OCI-LY1 (cell line): ENCODE data around the gene ZNF253.

Experiments used
- H2AFZ ChIP-seq: fragments of 200-600 bp; sonication (generic), shearing (Covaris generic); 2 replicates; pipeline ENCODE4 v1.6.0; 2014; ENCODE audit warnings: antibody characterized with exemption, mild to moderate bottlenecking, low read length
- H3F3A ChIP-seq: fragments of 200-600 bp; sonication (generic), shearing (Covaris generic); 2 replicates; pipeline ENCODE4 v1.6.0; 2014; ENCODE audit warnings: mild to moderate bottlenecking, antibody characterized with exemption, low read length, moderate library complexity; ENCODE audit not compliant: insufficient read depth
- H3K27ac ChIP-seq: fragments of 200-600 bp; sonication (generic); 2 replicates; pipeline ENCODE4 v1.5.1; 2014; ENCODE audit warnings: low read length, mixed run types, mild to moderate bottlenecking, low read depth; ENCODE audit not compliant: poor library complexity, severe bottlenecking
- H3K27me3 ChIP-seq: fragments of 200-600 bp; sonication (generic); 2 replicates; pipeline ENCODE4 v1.6.0; 2014; ENCODE audit warnings: antibody characterized with exemption, mild to moderate bottlenecking, low read length, moderate library complexity; ENCODE audit not compliant: insufficient read depth
- H3K36me3 ChIP-seq: fragments of 200-600 bp; sonication (generic); 2 replicates; pipeline ENCODE4 v1.6.1; 2014; ENCODE audit warnings: mild to moderate bottlenecking, antibody characterized with exemption, low read length, moderate library complexity, mixed read lengths; ENCODE audit not compliant: insufficient read depth
- H3K4me1 ChIP-seq: fragments of 200-600 bp; sonication (generic); 2 replicates; pipeline ENCODE4 v1.5.1; 2014; ENCODE audit warnings: mild to moderate bottlenecking, low read length, moderate library complexity; ENCODE audit not compliant: insufficient read depth, severe bottlenecking
- H3K4me2 ChIP-seq: fragments of 200-600 bp; sonication (generic), shearing (Covaris generic); 2 replicates; pipeline ENCODE4 v1.6.1; 2014; ENCODE audit warnings: low read length
- H3K4me3 ChIP-seq: fragments of 200-600 bp; sonication (generic); 2 replicates; pipeline ENCODE4 v1.5.1; 2014; ENCODE audit warnings: low read length, low read depth, mild to moderate bottlenecking, mixed read lengths; ENCODE audit not compliant: poor library complexity, severe bottlenecking
- H3K79me2 ChIP-seq: fragments of 200-600 bp; shearing (Covaris generic); 2 replicates; pipeline ENCODE4 v1.6.1; 2016; ENCODE audit warnings: mixed run types, low read length, mixed read lengths; ENCODE audit not compliant: insufficient read depth
- H3K9ac ChIP-seq: fragments of 200-600 bp; sonication (generic), shearing (Covaris generic); 2 replicates; pipeline ENCODE4 v1.6.1; 2014; ENCODE audit warnings: mild to moderate bottlenecking, low read length, mixed read lengths
- H3K9me2 ChIP-seq: fragments of 200-600 bp; sonication (generic), shearing (Covaris generic); 2 replicates; pipeline ENCODE4 v1.6.1; 2014; ENCODE audit warnings: low read depth, mild to moderate bottlenecking, low read length, mixed read lengths
- H3K9me3 ChIP-seq: fragments of 200-600 bp; shearing (Covaris generic); 2 replicates; pipeline ENCODE4 v1.6.1; 2014; ENCODE audit warnings: low read length, mixed read lengths
- H4K20me1 ChIP-seq: fragments of 200-600 bp; sonication (generic), shearing (Covaris generic); 2 replicates; pipeline ENCODE4 v1.6.0; 2016; ENCODE audit warnings: mild to moderate bottlenecking, low read length; ENCODE audit not compliant: insufficient read depth
- EZH2 ChIP-seq: fragments of 200-600 bp; sonication (generic), shearing (Covaris generic); IDR thresholded peaks from 2 replicates; pipeline ENCODE4 v1.8.0; 2017; ENCODE audit warnings: borderline replicate concordance, mixed run types, mild to moderate bottlenecking, antibody characterized with exemption, low read length, moderate library complexity, mixed read lengths
- TF ChIP-seq, protein P1 (sequence below): fragments of 200-600 bp; sonication (generic), shearing (Covaris generic); IDR thresholded peaks from 2 replicates; pipeline ENCODE4 v1.5.1; 2017; ENCODE audit warnings: mild to moderate bottlenecking, antibody characterized with exemption, low read length, moderate library complexity, mixed read lengths

ZNF253 gene

GRCh38 chr19:19823916-19824315 lies 41.8 kb upstream of the ZNF253 start:
- H3K9me3 ChIP-seq = peaks cover 15% of the 10 kb centered on the region
- peaks cover 4% of the 10 kb centered on the region for H3K4me1 ChIP-seq
- H3K27ac ChIP-seq = no peak overlapping the region
- no peak overlapping the region for H3K4me2 ChIP-seq
- H3K27me3 ChIP-seq = no peaks in the 10 kb centered on the region
- H3F3A ChIP-seq = no peaks in the 10 kb centered on the region
- TF ChIP-seq EZH2 = no peak
- TF ChIP-seq, protein P1, sequence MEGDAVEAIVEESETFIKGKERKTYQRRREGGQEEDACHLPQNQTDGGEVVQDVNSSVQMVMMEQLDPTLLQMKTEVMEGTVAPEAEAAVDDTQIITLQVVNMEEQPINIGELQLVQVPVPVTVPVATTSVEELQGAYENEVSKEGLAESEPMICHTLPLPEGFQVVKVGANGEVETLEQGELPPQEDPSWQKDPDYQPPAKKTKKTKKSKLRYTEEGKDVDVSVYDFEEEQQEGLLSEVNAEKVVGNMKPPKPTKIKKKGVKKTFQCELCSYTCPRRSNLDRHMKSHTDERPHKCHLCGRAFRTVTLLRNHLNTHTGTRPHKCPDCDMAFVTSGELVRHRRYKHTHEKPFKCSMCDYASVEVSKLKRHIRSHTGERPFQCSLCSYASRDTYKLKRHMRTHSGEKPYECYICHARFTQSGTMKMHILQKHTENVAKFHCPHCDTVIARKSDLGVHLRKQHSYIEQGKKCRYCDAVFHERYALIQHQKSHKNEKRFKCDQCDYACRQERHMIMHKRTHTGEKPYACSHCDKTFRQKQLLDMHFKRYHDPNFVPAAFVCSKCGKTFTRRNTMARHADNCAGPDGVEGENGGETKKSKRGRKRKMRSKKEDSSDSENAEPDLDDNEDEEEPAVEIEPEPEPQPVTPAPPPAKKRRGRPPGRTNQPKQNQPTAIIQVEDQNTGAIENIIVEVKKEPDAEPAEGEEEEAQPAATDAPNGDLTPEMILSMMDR = no peak
- no peaks in the 10 kb centered on the region for H3K9me2 ChIP-seq
- H3K4me3 ChIP-seq = no peak overlapping the region
- H3K9ac ChIP-seq = no peak overlapping the region
- no peak overlapping the region for H2AFZ ChIP-seq
- peaks cover 9% of the 10 kb centered on the region for H3K79me2 ChIP-seq
- H3K36me3 ChIP-seq = peaks cover 15% of the 10 kb centered on the region
- H4K20me1 ChIP-seq = no peaks in the 10 kb centered on the region

DNA sequence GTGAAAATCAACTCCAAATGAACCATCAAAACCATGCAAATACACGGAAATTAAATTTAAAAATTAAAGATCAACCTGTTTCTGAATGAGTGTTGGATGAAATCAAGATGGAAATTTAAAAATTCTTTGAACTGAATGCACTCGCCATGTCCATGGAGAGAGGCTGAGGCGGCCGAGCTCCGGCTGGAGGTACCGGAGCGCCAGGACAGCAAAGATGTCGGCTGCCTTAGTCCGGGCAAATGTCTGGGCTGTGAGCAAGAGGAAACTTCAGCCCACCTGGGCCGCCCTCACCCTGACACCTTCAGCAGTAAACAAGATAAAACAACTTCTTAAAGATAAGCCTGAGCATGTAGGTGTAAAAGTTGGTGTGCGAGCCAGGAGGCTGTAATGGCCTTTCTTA lies 38.8 kb upstream of the ZNF253 start:
- no peaks in the 10 kb centered on the region for H4K20me1 ChIP-seq

GRCh38 chr19:19835560-19836038 lies 30.1 kb upstream of the ZNF253 start:
- Histone ChIP-seq H3K4me3 (no peak overlapping the region), H3K27ac (no peak overlapping the region), H3K9me3 (peaks cover 23% of the 10 kb centered on the region), H2AFZ (no peak overlapping the region), H3K4me1 (no peaks in the 10 kb centered on the region), H3K79me2 (no peaks in the 10 kb centered on the region), H3K9me2 (no peaks in the 10 kb centered on the region), H3K27me3 (no peaks in the 10 kb centered on the region), H3K36me3 (no peaks in the 10 kb centered on the region), H3K4me2 (no peak overlapping the region), H3K9ac (no peak overlapping the region), H3F3A (no peaks in the 10 kb centered on the region), H4K20me1 (no peaks in the 10 kb centered on the region)
- TF ChIP-seq EZH2 = no peak
- TF ChIP-seq, protein P1 = no peak

More for the DNA sequence above, 38.8 kb upstream of the ZNF253 start:
- Histone ChIP-seq H3K4me2 (no peak overlapping the region), H3K27ac (no peak overlapping the region), H3K36me3 (no peaks in the 10 kb centered on the region), H3K9me2 (no peaks in the 10 kb centered on the region), H3K9ac (no peak overlapping the region), H3K4me3 (no peak overlapping the region), H3F3A (no peaks in the 10 kb centered on the region), H3K4me1 (peaks cover 4% of the 10 kb centered on the region), H3K27me3 (no peaks in the 10 kb centered on the region), H2AFZ (no peak overlapping the region), H3K79me2 (no peaks in the 10 kb centered on the region), H3K9me3 (peaks cover 10% of the 10 kb centered on the region)
- no peak for TF ChIP-seq EZH2
- TF ChIP-seq, protein P1 = no peak
